ENCODE data around the gene EIF4EBP2.
A peak's percentile ranks its signal among the peaks of the same experiment; 100 is the strongest.

EIF4EBP2 gene

GRCh38 chr10:70461397-70462348 lies 57.7 kb downstream of the EIF4EBP2 start:
- DNase-seq (ENCODE audit: low spot score): peak; percentile 39

- no peak for DNase-seq (ENCODE audit: low spot score)
These were observed 58.5 kb downstream of the EIF4EBP2 start for GRCh38 chr10:70462349-70462984.

GRCh38 chr10:70465278-70465677 lies 61.3 kb downstream of the EIF4EBP2 start:
- no peak for DNase-seq (ENCODE audit: low spot score)

- no peak for DNase-seq (ENCODE audit: low spot score)
These were observed 61.9 kb downstream of the EIF4EBP2 start for GRCh38 chr10:70465832-70466231.

GRCh38 chr10:70466951-70467350 lies 63.0 kb downstream of the EIF4EBP2 start:
- no peak for DNase-seq (ENCODE audit: low spot score)

- DNase-seq (ENCODE audit: low spot score): no peak
These were observed 69.0 kb downstream of the EIF4EBP2 start for GRCh38 chr10:70472799-70473454.

- no peak for DNase-seq (ENCODE audit: low spot score)
These were observed 70.8 kb downstream of the EIF4EBP2 start for GRCh38 chr10:70474780-70475179.

GRCh38 chr10:70475661-70476060 lies 71.7 kb downstream of the EIF4EBP2 start:
- DNase-seq (ENCODE audit: low spot score): no peak

GRCh38 chr10:70476249-70477035 lies 72.5 kb downstream of the EIF4EBP2 start:
- no peak for DNase-seq (ENCODE audit: low spot score)

GRCh38 chr10:70477661-70478162 lies 73.8 kb downstream of the EIF4EBP2 start:
- no peak for DNase-seq (ENCODE audit: low spot score)

Data from COLO829 (cell line).